Fibroblast of skin of abdomen (primary cell): ENCODE results near the gene OR1E1. TPM values are rescaled to one million over a fixed set of nuclear protein-coding genes. Genes with fewer than 3 reads are reported as not detected.
"Not testable (repeated sequence)": the region's sequence is repeated elsewhere in the genome, so short reads cannot be mapped to it uniquely, and the experiment has no call there.

ENCODE experiments used
- DNase-seq: peaks from one replicate; pipeline ENCODE4 v3.0.0-alpha.2; 2013
- polyA plus RNA-seq, 2 experiments: library from polyadenylated mRNA; unstranded; fragments of 120-200 nt; gene quantifications; one replicate each; pipeline ENCODE4 v1.2.1, GENCODE V29; 2013; ENCODE audit not compliant: insufficient read length in 2 of 2

Gene OR1E1, protein sequence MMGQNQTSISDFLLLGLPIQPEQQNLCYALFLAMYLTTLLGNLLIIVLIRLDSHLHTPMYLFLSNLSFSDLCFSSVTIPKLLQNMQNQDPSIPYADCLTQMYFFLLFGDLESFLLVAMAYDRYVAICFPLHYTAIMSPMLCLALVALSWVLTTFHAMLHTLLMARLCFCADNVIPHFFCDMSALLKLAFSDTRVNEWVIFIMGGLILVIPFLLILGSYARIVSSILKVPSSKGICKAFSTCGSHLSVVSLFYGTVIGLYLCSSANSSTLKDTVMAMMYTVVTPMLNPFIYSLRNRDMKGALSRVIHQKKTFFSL
- not detected for polyA plus RNA-seq (2013, experiment 1 of 2; ENCODE audit: insufficient read length)
- polyA plus RNA-seq (2013, experiment 2 of 2; ENCODE audit: insufficient read length) = not detected

DNA sequence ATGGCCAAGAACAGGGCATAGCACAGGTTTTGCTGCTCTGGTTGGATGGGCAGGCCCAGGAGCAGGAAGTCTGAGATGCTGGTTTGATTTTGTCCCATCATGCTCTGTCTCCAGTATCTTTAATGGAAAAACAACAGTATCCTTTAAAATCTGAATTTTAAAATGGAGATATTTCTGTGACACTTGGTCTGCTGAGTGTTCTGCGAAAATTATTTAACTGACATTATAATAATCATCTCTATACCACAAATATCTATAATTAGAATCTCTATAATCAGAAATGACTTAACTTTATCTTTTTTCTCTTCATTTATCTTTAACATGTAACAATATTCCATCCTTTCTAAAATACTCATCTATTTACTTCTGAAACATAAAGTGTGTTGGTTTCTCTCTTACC is at the start of gene OR1E1:
Gene OR1E1, minus strand, starts transcription at position 101 of the 400 bp plus-strand sequence. Its CDS starts 0 bp downstream, at position 101.
- DNase-seq = no peak

DNA sequence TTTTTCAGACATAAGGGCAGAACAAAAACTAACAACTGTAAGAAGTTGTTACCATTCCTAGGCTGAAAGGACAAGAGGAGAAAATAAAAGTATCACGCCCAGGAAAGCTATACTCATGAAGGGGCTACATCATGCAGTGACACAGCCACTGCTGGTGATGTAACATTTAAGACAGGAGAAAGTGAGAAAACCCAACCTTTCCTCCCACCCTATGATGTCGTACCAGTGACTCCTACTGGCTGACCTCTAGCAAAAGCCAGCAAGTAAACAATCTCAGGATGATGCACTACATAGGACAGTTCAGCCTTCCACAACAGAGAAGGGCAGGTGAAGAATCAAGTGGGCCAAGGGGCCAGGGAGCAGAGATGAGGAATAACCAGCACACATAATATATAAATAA is 49.4 kb upstream of the OR1E1 start:
- DNase-seq = no peak

DNA sequence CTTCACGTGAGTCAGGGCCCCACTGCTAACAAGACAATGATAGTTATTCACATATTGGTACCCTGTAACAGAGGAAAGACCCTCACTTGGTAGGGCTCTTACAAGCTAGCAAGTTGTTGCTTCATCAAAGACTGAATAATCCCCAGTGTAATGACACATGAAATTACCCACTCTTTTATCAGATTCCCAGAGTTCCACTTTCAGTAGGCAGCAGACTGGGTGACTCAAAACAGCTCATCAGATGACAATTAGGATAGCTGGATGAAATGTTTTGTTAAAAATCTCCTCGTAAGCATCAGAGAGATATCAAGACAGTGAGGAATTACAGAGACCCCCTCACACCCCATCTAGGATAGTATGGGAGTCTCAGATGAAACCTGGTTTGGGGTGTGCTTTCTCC is 42.2 kb upstream of the OR1E1 start:
- DNase-seq = no peak

DNA sequence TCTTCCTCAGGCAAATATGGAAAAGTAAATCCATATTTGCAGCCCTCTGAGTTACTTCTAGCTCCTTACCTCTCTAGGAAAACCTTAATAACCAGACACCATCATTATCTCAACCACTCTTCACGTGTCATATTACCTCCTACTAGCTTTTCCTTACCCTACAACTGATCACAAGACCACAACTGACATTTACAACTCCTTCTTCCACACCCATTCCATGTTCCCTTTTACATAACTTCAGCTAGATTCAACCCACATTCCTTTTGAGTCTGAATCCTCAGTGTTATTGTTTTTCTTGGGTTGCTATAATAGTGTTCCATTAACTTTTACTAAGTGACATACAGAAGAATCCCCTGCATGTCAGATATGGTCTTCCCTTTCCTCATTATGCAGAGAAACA is 40.2 kb upstream of the OR1E1 start:
- DNase-seq = no peak

DNA sequence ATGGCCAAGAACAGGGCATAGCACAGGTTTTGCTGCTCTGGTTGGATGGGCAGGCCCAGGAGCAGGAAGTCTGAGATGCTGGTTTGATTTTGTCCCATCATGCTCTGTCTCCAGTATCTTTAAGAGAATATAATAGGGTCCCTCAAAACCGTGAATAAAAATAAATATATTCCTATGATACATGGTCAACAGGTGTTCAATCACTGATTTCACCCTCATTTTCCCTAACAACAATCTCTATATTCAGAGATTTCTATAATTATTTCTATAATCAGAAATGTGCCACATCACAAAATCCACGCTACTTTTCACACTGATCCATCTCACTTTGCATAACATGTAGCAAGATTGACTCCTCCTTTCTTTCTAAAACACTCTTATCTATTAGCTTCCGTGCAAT is 35.5 kb upstream of the OR1E1 start, which contains the start of gene OR1E2:
Gene OR1E2, minus strand, starts transcription at position 101 of the 400 bp plus-strand sequence. Its CDS starts 0 bp downstream, at position 101.
- DNase-seq = no peak

DNA sequence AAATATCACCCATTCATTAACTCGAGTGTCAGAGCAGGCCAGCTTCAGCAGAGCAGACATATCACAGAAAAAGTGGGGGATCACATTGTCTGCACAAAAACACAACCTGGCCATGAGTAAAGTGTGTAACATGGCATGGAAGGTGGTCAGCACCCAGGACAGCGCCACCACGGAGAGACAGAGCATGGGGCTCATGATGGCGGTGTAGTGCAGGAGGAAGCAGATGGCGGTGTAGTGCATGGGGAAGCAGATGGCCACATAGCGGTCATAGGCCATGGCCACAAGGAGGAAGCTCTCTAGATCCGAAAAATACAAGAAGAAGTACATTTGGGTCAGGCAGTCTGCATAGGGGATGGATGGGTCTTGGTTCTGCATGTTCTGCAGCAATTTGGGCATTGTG is 35.0 kb upstream of the OR1E1 start:
- not testable (repeated sequence) for DNase-seq

DNA sequence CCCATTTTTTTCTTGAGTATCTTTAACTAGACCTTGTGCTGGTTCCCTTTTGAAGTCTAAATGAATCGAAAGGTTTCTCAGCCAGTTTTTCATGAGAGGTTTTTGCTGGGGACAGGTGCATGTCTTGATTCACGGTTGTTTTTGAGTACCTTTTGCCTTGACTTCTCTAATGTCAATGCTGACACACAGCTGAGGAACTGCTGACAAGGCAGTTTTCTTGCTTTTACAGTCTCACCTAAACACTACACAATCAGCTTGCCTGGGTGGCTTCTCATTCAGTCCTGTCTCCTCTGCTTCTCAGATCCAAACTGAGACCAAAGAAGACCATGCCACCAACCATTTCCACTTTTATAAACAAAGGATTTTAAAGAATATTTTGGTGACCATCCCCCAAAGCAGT is 20.0 kb upstream of the OR1E1 start:
- DNase-seq = no peak

DNA sequence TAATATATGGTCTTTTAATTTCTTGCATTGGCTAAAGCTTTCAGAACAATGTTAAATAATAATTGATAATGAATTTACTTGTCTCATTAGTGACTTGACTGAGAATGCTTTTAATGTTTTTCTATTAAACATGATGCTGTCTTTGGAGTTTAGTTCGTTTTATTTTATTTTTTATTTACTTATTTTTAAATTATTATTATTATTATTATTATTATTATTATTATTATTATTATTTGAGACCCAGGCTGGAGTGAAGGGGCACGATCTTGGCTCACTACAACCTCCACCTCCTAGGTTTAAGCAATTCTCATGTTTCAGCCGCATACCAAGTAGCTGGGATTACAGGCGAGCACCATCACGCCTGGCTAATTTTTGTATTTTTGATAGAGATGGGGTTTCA is 17.4 kb upstream of the OR1E1 start:
- no peak for DNase-seq

DNA sequence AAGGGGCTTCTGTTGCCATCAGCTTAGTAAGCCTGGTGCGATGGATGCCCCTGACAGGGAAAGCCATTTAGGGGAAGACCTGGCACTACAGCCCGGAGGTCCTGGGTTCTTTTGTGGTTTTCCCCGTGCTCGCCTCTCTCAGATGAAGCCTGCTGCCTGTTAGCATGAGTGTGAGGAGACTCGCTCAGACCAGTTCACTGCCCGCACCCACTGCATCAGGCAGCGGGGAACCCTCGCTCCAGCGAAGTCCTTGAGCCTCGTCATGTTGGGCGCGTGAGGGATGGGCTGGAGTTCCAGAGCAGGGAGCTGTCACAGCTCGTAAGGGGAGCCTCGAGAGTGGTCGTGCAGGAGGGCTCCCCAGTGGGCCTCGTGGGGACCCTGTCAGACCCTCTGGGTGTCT is 14.0 kb upstream of the OR1E1 start:
- not testable (repeated sequence) for DNase-seq

DNA sequence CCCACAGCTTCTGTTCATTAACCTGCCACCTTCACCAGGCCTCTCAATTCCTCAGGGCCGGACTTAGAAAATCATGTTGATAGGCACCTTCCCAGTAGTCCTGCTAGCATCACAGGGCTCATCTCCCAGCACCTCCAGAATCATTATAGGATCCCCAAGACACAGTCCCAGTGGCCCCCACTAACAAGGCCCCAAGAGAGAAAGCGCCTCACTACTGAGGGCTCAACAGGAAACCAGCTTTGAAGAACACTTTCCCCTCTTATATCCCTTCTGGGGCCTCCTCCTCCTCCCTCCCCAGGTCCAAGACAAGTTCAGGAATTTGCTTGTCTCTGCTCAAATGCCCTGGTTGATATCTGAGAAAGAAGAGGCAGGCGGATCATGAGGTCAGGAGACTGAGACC is 12.9 kb upstream of the OR1E1 start, which contains the start of gene OR3A3:
Gene OR3A3, plus strand, starts transcription at position 301 of the 400 bp plus-strand sequence.
- DNase-seq = no peak

DNA sequence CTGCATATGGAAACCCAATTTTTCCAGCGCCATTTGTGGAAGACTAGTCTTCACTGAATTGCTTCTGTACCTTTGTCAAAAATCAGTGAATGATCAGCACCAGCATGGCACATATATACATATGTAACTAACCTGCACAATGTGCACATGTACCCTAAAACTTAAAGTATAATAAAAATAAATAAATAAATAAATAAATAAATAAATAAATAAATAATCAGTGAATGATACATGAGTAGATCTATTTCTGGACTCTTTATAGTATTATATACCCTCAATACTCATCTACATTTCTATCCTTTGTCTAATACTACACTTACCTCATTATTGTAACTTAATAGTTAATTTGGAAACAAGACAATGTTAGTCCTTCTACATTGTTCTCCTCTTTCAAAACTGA is 5.6 kb upstream of the OR1E1 start:
- not testable (repeated sequence) for DNase-seq

DNA sequence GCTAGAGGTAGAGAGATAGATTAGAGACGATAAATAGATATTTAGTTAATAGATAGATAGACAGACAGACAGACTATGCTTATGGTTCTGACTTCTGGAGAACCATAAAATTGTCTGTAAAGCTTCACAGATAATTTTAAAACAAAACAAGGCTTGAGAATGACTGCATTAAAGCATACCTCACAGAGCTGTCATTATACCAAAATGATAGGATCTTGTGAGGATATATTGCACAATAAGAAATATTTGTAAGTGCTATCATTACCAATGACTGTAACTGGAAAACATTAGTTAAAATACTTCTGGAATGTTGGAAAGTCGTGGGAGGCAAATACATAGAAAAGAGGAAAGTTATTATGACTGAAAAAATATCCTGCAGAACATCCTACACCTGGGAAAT is 3.6 kb upstream of the OR1E1 start:
- DNase-seq = no peak

DNA sequence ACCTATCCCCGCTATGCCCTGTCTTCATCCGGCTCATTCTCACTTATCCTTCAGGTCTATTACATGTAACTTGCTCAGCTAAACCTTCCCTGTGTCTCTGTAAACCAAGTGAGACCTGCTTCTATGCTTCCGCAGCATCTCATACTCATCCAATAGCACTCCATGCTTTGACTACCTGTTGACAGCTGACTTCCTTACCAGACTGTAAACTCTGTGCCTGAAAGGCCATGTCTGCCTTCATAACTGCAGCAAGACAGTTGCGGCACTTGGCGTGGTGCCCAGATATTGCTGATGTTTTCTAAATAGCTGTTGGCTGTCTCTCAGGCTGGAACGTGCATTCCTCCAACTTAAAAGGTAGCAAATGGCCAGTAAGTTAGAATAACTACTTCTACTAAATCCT is 1.8 kb upstream of the OR1E1 start:
- no peak for DNase-seq

DNA sequence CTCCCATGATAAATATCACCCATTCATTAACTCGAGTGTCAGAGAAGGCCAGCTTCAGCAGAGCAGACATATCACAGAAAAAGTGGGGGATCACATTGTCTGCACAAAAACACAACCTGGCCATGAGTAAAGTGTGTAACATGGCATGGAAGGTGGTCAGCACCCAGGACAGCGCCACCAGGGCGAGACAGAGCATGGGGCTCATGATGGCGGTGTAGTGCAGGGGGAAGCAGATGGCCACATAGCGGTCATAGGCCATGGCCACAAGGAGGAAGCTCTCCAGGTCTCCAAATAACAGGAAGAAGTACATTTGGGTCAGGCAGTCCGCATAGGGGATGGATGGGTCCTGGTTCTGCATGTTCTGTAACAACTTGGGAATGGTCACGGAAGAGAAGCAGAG is 409 bp downstream of the OR1E1 start:
- not testable (repeated sequence) for DNase-seq

DNA sequence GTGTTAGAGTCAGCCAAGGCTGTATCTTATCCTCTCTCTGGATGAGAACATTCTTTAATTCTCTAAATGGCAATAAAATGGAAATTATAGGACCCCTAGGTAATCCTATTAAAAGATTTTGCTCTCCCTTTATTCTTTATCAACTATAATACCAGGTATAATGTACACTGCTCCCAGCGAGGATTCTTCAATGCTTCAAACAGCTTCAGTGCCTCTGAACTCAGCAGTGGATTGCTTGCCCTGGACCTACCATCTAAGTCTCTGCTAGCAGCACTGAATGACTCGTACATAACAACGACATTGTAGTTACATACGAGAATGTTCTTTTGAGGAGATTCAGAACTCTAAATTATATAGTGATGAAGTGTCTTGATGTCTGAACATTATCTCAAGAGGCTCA is 8.4 kb downstream of the OR1E1 start:
- no peak for DNase-seq

DNA sequence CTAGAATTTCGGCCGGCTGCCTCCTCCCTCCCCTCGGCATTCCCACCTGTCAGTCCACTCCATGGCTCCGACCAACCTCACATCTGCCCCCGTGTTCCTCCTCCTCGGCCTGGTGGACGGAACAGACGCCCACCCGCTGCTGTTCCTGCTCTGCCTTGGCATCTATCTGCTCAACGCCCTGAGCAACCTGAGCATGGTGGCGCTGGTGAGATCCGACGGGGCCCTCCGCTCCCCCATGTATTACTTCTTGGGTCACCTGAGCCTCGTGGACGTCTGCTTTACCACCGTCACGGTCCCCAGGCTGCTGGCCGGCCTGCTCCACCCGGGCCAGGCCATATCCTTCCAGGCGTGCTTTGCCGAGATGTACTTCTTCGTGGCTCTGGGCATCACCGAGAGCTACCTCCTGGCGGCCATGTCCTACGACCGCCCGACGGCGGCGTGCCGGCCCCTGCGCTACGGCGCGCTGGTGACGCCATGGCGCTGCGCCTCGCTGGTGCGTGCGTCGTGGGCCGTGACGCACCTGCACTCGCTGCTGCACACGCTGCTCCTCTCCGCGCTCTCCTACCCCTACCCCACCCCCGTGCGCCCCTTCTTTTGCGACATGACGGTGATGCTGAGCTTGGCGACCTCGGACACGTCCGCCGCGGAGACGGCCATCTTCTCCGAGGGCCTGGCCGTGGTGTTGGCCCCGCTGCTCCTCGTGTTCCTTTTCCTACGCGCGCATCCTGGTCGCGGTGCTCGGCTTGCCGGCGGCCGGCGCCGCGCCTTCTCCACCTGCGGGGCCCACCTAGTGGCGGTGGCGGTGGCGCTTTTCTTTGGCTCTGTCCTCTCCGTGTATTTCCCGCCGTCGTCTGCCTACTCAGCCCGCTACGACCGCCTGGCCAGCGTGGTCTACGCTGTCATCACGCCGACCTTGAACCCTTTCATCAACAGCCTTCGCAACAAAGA is 12.1 kb downstream of the OR1E1 start, which contains the start of gene OR3A2:
Gene OR3A2, minus strand, starts transcription at position 440 of the 948 bp plus-strand sequence.
- DNase-seq = peak; percentile 29

DNA sequence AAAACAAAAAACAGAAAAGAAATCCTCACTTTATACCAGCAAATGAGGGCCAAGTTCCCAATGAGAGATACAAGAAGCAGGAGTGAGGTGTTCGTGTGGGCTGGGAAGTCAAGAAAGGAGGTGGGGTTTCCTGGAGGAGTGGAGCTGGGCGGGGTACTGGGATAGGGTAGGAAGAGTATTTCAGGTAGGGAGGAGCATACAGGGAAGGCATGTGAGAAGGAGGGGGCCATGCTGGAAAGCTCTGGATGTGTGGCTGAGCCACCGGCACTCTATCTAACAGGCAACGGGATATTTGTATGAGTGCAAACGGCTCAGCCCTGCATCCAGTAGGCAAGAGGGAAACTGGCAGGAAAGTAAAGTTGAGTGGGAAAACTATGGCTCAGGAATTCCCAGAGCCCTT is 16.3 kb downstream of the OR1E1 start:
- no peak for DNase-seq

DNA sequence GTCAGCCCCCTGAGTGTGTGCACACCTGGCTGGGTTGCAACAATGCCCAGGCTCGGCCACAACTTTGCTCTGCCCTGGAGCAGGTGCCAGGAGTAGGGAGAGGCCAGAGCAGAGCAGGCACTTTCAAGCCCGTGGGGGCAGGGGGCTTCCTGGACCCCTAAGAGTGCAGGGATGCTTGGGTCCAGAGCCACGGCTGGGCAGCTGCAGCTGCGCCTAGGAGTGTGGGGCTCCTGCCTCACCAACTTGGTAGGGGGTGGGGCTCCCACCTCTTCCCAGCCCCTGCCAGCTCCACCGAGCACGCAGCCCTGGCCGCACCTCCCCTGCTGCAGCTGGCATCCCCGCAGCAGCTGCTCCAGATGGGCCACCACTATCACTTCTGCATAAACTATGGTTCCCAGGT is 19.9 kb downstream of the OR1E1 start:
- no peak for DNase-seq

DNA sequence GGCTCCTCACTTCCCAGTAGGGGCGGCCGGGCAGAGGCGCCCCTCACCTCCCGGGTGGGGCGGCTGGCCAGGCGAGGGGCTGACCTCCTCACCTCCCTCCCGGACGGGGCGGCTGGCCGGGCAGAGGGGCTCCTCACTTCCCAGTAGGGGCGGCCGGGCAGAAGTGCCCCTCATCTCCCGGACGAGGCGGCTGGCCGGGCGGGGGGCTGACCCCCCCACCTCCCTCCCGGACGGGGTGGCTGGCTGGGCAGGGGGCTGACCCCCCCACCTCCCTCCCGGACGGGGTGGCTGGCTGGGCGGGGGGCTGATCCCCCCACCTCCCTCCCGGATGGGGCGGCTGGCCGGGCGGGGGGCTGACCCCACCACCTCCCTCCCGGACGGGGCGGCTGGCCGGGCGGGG is 27.0 kb downstream of the OR1E1 start:
- DNase-seq = not testable (repeated sequence)
